ENCODE results near the gene CPZ. TPM values are rescaled to one million over a fixed set of nuclear protein-coding genes. Genes with fewer than 3 reads are reported as not detected.
A peak's percentile ranks its signal among the peaks of the same experiment; 100 is the strongest.

The CPZ gene
- total RNA-seq, 1 donor from 2014 or later = not detected

GRCh38 chr4:8583655-8584025 lies 8.9 kb upstream of the CPZ start:
- peaks cover 89% of the 10 kb centered on the region for H3K27me3 Mint-ChIP-seq (ENCODE audit: low read depth)
- H3K4me1 Mint-ChIP-seq = no peaks in the 10 kb centered on the region
- H3K9me3 Mint-ChIP-seq = no peaks in the 10 kb centered on the region
- H3K4me3 Mint-ChIP-seq = no peak overlapping the region
- H3K27ac Mint-ChIP-seq (ENCODE audit: unreplicated experiment) = no peak overlapping the region
- H3K36me3 Mint-ChIP-seq (ENCODE audit: low read depth) = no peaks in the 10 kb centered on the region
- DNase-seq (ENCODE audit: low read depth, low spot score) = no peak
- TF ChIP-seq CTCF (conservative IDR thresholded peaks at IDR 0.05) = no peak

- DNase-seq (ENCODE audit: low read depth, low spot score) = no peak
- TF ChIP-seq CTCF (conservative IDR thresholded peaks at IDR 0.05) = peak; percentile 39
- H3K4me1 Mint-ChIP-seq = no peaks in the 10 kb centered on the region
- peaks cover 88% of the 10 kb centered on the region for H3K27me3 Mint-ChIP-seq (ENCODE audit: low read depth)
- no peak overlapping the region for H3K4me3 Mint-ChIP-seq
- H3K36me3 Mint-ChIP-seq (ENCODE audit: low read depth) = no peaks in the 10 kb centered on the region
- H3K27ac Mint-ChIP-seq (ENCODE audit: unreplicated experiment) = no peak overlapping the region
- no peaks in the 10 kb centered on the region for H3K9me3 Mint-ChIP-seq
Observed at GRCh38 chr4:8585186-8585585, 7.4 kb upstream of the CPZ start.

GRCh38 chr4:8585721-8586212 lies 6.8 kb upstream of the CPZ start:
- Mint-ChIP-seq H3K27me3 (ENCODE audit: low read depth) (peaks cover 88% of the 10 kb centered on the region), H3K36me3 (ENCODE audit: low read depth) (no peaks in the 10 kb centered on the region), H3K4me3 (no peak overlapping the region), H3K4me1 (no peaks in the 10 kb centered on the region), H3K9me3 (no peaks in the 10 kb centered on the region), H3K27ac (ENCODE audit: unreplicated experiment) (no peak overlapping the region)
- no peak for TF ChIP-seq CTCF (conservative IDR thresholded peaks at IDR 0.05)
- no peak for DNase-seq (ENCODE audit: low read depth, low spot score)

GRCh38 chr4:8586246-8586645 lies 6.3 kb upstream of the CPZ start:
- H3K36me3 Mint-ChIP-seq (ENCODE audit: low read depth) = no peaks in the 10 kb centered on the region

GRCh38 chr4:8586671-8587468 lies 5.7 kb upstream of the CPZ start:
- Mint-ChIP-seq H3K27ac (ENCODE audit: unreplicated experiment) (no peak overlapping the region), H3K27me3 (ENCODE audit: low read depth) (peaks cover 92% of the 10 kb centered on the region), H3K4me3 (no peak overlapping the region), H3K36me3 (ENCODE audit: low read depth) (no peaks in the 10 kb centered on the region), H3K9me3 (no peaks in the 10 kb centered on the region), H3K4me1 (no peaks in the 10 kb centered on the region)
- DNase-seq (ENCODE audit: low read depth, low spot score) = no peak
- TF ChIP-seq CTCF (conservative IDR thresholded peaks at IDR 0.05) = no peak

More at GRCh38 chr4:8586246-8586645, 6.3 kb upstream of the CPZ start:
- Mint-ChIP-seq H3K4me3 (no peak overlapping the region), H3K27me3 (ENCODE audit: low read depth) (peaks cover 90% of the 10 kb centered on the region), H3K4me1 (no peaks in the 10 kb centered on the region), H3K27ac (ENCODE audit: unreplicated experiment) (no peak overlapping the region), H3K9me3 (no peaks in the 10 kb centered on the region)
- no peak for TF ChIP-seq CTCF (conservative IDR thresholded peaks at IDR 0.05)
- no peak for DNase-seq (ENCODE audit: low read depth, low spot score)
